CD8-positive, alpha-beta memory T cell (primary cell): Measurements from ENCODE around the gene VEGFA. TPM values are rescaled to one million over a fixed set of nuclear protein-coding genes. Genes with fewer than 3 reads are reported as not detected.

ENCODE experiments used
- CTCF ChIA-PET: fragments of 350-600 bp; sonication (Branson Sonifier 250); formaldehyde crosslinking; loops from one replicate; lab custom pipeline; 2021; ENCODE audit warnings: antibody characterized with exemption; lab: Charles Lee
- POLR2A ChIA-PET: fragments of 350-600 bp; sonication (Branson Sonifier 250); formaldehyde crosslinking; loops from one replicate; lab custom pipeline; 2021; ENCODE audit warnings: antibody characterized with exemption; lab: Charles Lee
- DNase-seq, 5 donors: peaks; one replicate each; pipeline versions ENCODE4 v3.0.0 to v3.0.0-alpha.2; 2020 to 2022; ENCODE audit warnings: mixed read lengths in 1 of 5
- H3K27ac ChIP-seq: one replicate; pipeline ENCODE4 v1.7.0; 2013; ENCODE audit warnings: low read depth, mild to moderate bottlenecking, low read length, moderate library complexity
- H3K27me3 ChIP-seq: 2 replicates; pipeline ENCODE4 v1.7.0; 2013; ENCODE audit warnings: low read length, mild to moderate bottlenecking; ENCODE audit not compliant: insufficient read depth, poor library complexity, severe bottlenecking
- H3K36me3 ChIP-seq: 2 replicates; pipeline ENCODE4 v1.7.0; 2013; ENCODE audit warnings: mild to moderate bottlenecking, low read length, moderate library complexity; ENCODE audit not compliant: insufficient read depth
- H3K4me1 ChIP-seq: 2 replicates; pipeline ENCODE4 v1.7.0; 2013; ENCODE audit warnings: mild to moderate bottlenecking, low read length, moderate library complexity; ENCODE audit not compliant: insufficient read depth
- H3K4me3 ChIP-seq: 2 replicates; pipeline ENCODE4 v1.7.0; 2013; ENCODE audit warnings: mild to moderate bottlenecking, low read length
- H3K9me3 ChIP-seq: 2 replicates; pipeline ENCODE4 v1.7.0; 2013; ENCODE audit warnings: mild to moderate bottlenecking, low read length
- H3K27ac Mint-ChIP-seq, 8 donors: one replicate each; pipeline ENCODE4 v1.8.0; 2020 to 2021; ENCODE audit warnings: mixed read lengths in 8 of 8, mild to moderate bottlenecking in 6 of 8, inconsistent platforms in 3 of 8, moderate library complexity in 3 of 8
- H3K27me3 Mint-ChIP-seq, 2 donors: one replicate each; pipeline ENCODE4 v1.8.0; 2020 to 2021; ENCODE audit warnings: mixed read lengths in 2 of 2, mild to moderate bottlenecking in 1 of 2, moderate library complexity in 1 of 2
- H3K36me3 Mint-ChIP-seq, 3 donors: one replicate each; pipeline ENCODE4 v1.8.0; 2020 to 2021; ENCODE audit warnings: mixed read lengths in 3 of 3, inconsistent platforms in 1 of 3, mild to moderate bottlenecking in 1 of 3
- H3K4me1 Mint-ChIP-seq, 3 donors: one replicate each; pipeline ENCODE4 v1.8.0; 2020 to 2021; ENCODE audit warnings: mixed read lengths in 3 of 3, inconsistent platforms in 1 of 3, mild to moderate bottlenecking in 1 of 3
- H3K4me3 Mint-ChIP-seq, 7 donors: one replicate each; pipeline ENCODE4 v1.8.0; 2020 to 2021; ENCODE audit warnings: mixed read lengths in 7 of 7, mild to moderate bottlenecking in 6 of 7, moderate library complexity in 4 of 7, inconsistent platforms in 2 of 7
- H3K9me3 Mint-ChIP-seq, 5 donors: one replicate each; pipeline ENCODE4 v1.8.0; 2020 to 2022; ENCODE audit warnings: mixed read lengths in 5 of 5, mild to moderate bottlenecking in 3 of 5, moderate library complexity in 2 of 5, inconsistent platforms in 1 of 5
- polyA plus RNA-seq: library from polyadenylated mRNA; unstranded; fragments of 300-500 nt; fragmentation: Illumina TruSeq; gene quantifications from one replicate; pipeline ENCODE4 v1.2.3, GENCODE V29; 2021
- total RNA-seq, 2 experiments: library from RNA; stranded (reverse); gene quantifications; one replicate each; pipeline ENCODE4 v1.2.3, GENCODE V29; 2021

The VEGFA gene
- total and polyA plus RNA-seq, 3 experiments from 2014 or later, result 16.4 to 17.5 TPM; not detected in 1

DNA sequence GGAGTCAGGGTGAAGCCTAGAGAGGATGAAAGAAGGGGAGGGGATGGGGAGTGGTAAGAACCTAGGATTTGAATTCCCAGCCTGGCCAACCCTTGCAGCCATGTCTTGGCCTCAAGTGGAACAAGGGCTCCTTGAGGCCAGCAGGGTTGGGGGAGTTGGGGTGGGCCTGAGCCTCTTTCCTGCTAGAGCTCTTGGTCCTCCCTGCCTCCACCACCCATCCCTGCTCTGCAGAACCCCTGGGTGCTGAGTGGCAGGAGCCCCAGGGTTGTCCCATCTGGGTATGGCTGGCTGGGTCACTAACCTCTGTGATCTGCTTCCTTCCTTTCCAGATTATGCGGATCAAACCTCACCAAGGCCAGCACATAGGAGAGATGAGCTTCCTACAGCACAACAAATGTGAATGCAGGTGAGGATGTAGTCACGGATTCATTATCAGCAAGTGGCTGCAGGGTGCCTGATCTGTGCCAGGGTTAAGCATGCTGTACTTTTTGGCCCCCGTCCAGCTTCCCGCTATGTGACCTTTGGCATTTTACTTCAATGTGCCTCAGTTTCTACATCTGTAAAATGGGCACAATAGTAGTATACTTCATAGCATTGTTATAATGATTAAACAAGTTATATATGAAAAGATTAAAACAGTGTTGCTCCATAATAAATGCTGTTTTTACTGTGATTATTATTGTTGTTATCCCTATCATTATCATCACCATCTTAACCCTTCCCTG is 8.3 kb downstream of the VEGFA start:
- H3K4me3 Mint-ChIP-seq, result no peak overlapping the region
- ChIA-PET CTCF (no interaction called here), POLR2A (no interaction called here)
- H3K36me3 Mint-ChIP-seq, result no peaks in the 10 kb centered on the region
- DNase-seq, result no peak
- peak overlapping the region in 1 of 8 donors; percentile 19 for H3K27ac Mint-ChIP-seq
- H3K27me3 Mint-ChIP-seq, result peaks cover 14 to 17% of the 10 kb centered on the region in 2 donors
- H3K27me3 ChIP-seq, result peaks cover 11% of the 10 kb centered on the region
- no peaks in the 10 kb centered on the region for H3K9me3 ChIP-seq
- H3K4me1 Mint-ChIP-seq, result peaks cover 0 to 18% (median 5%) of the 10 kb centered on the region in 3 donors
- no peaks in the 10 kb centered on the region for H3K9me3 Mint-ChIP-seq
- H3K4me3 ChIP-seq, result no peak overlapping the region
- H3K27ac ChIP-seq, result no peak overlapping the region
- peaks cover 9% of the 10 kb centered on the region for H3K4me1 ChIP-seq
- no peaks in the 10 kb centered on the region for H3K36me3 ChIP-seq

DNA sequence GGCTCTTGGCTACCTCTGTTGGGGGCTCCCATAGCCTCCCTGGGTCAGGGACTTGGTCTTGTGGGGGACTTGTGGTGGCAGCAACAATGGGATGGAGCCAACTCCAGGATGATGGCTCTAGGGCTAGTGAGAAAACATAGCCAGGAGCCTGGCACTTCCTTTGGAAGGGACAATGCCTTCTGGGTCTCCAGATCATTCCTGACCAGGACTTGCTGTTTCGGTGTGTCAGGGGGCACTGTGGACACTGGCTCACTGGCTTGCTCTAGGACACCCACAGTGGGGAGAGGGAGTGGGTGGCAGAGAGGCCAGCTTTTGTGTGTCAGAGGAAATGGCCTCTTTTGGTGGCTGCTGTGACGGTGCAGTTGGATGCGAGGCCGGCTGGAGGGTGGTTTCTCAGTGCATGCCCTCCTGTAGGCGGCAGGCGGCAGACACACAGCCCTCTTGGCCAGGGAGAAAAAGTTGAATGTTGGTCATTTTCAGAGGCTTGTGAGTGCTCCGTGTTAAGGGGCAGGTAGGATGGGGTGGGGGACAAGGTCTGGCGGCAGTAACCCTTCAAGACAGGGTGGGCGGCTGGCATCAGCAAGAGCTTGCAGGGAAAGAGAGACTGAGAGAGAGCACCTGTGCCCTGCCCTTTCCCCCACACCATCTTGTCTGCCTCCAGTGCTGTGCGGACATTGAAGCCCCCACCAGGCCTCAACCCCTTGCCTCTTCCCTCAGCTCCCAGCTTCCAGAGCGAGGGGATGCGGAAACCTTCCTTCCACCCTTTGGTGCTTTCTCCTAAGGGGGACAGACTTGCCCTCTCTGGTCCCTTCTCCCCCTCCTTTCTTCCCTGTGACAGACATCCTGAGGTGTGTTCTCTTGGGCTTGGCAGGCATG is 9.2 kb downstream of the VEGFA start:
- no peak overlapping the region for H3K4me3 ChIP-seq
- Mint-ChIP-seq H3K4me3 (peak overlapping the region in 1 of 7 donors; percentile 34), H3K4me1 (peaks cover 0 to 15% (median 3%) of the 10 kb centered on the region in 3 donors), H3K27me3 (peaks cover 8 to 9% of the 10 kb centered on the region in 2 donors), H3K36me3 (no peaks in the 10 kb centered on the region), H3K9me3 (no peaks in the 10 kb centered on the region), H3K27ac (peak overlapping the region in 1 of 8 donors; percentile 73)
- ChIA-PET POLR2A (no interaction called here), CTCF (interaction anchor here (0.9 kb wide), 1 partner anchor 10 kb away, joined by 5 read pairs; no protein-coding TSS in a partner anchor)
- peaks cover 9% of the 10 kb centered on the region for H3K4me1 ChIP-seq
- no peak for DNase-seq
- no peaks in the 10 kb centered on the region for H3K36me3 ChIP-seq
- H3K9me3 ChIP-seq, result no peaks in the 10 kb centered on the region
- H3K27me3 ChIP-seq, result peaks cover 5% of the 10 kb centered on the region
- no peak overlapping the region for H3K27ac ChIP-seq

DNA sequence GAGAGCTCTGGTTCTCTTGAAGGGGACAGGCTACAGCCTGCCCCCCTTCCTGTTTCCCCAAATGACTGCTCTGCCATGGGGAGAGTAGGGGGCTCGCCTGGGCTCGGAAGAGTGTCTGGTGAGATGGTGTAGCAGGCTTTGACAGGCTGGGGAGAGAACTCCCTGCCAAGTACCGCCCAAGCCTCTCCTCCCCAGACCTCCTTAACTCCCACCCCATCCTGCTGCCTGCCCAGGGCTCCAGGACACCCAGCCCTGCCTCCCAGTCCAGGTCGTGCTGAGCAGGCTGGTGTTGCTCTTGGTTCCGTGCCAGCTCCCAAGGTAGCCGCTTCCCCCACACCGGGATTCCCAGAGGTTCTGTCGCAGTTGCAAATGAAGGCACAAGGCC is 9.8 kb downstream of the VEGFA start:
- Mint-ChIP-seq H3K4me1 (peaks cover 0 to 9% (median under 1%) of the 10 kb centered on the region in 3 donors), H3K27me3 (peaks cover 4% of the 10 kb centered on the region in 2 donors), H3K4me3 (peak overlapping the region in 1 of 7 donors; percentile 34), H3K36me3 (no peaks in the 10 kb centered on the region), H3K9me3 (no peaks in the 10 kb centered on the region), H3K27ac (no peak overlapping the region)
- Histone ChIP-seq H3K9me3 (no peaks in the 10 kb centered on the region), H3K27ac (no peak overlapping the region), H3K4me1 (peaks cover 3% of the 10 kb centered on the region), H3K4me3 (no peak overlapping the region), H3K36me3 (no peaks in the 10 kb centered on the region), H3K27me3 (no peaks in the 10 kb centered on the region)
- ChIA-PET POLR2A (no interaction called here), CTCF (interaction anchor here (0.9 kb wide), 1 partner anchor 11 kb away, joined by 5 read pairs; no protein-coding TSS in a partner anchor)
- DNase-seq, result no peak

DNA sequence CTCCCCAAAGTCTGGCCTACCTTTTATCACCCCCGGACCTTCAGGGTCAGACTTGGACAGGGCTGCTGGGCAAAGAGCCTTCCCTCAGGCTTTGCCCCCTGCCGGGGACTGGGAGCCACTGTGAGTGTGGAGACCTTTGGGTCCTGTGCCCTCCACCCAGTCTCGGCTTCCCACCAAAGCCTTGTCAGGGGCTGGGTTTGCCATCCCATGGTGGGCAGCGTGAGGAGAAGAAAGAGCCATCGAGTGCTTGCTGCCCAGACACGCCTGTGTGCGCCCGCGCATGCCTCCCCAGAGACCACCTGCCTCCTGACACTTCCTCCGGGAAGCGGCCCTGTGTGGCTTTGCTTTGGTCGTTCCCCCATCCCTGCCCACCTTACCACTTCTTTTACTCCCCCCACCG is 10.3 kb downstream of the VEGFA start:
- H3K27ac ChIP-seq, result no peak overlapping the region
- Mint-ChIP-seq H3K27ac (no peak overlapping the region), H3K36me3 (no peaks in the 10 kb centered on the region)

DNA sequence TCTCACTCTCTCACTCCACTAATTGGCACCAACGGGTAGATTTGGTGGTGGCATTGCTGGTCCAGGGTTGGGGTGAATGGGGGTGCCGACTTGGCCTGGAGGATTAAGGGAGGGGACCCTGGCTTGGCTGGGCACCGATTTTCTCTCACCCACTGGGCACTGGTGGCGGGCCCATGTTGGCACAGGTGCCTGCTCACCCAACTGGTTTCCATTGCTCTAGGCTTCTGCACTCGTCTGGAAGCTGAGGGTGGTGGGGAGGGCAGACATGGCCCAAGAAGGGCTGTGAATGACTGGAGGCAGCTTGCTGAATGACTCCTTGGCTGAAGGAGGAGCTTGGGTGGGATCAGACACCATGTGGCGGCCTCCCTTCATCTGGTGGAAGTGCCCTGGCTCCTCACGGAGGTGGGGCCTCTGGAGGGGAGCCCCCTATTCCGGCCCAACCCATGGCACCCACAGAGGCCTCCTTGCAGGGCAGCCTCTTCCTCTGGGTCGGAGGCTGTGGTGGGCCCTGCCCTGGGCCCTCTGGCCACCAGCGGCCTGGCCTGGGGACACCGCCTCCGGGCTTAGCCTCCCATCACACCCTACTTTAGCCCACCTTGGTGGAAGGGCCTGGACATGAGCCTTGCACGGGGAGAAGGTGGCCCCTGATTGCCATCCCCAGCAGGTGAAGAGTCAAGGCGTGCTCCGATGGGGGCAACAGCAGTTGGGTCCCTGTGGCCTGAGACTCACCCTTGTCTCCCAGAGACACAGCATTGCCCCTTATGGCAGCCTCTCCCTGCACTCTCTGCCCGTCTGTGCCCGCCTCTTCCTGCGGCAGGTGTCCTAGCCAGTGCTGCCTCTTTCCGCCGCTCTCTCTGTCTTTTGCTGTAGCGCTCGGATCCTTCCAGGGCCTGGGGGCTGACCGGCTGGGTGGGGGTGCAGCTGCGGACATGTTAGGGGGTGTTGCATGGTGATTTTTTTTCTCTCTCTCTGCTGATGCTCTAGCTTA is 11.2 kb downstream of the VEGFA start:
- Mint-ChIP-seq H3K4me3 (no peak overlapping the region), H3K9me3 (no peaks in the 10 kb centered on the region), H3K27ac (no peak overlapping the region), H3K27me3 (peaks cover 0 to 4% of the 10 kb centered on the region in 2 donors), H3K36me3 (no peaks in the 10 kb centered on the region), H3K4me1 (no peaks in the 10 kb centered on the region)
- Histone ChIP-seq H3K27me3 (no peaks in the 10 kb centered on the region), H3K27ac (no peak overlapping the region), H3K4me1 (no peaks in the 10 kb centered on the region), H3K9me3 (no peaks in the 10 kb centered on the region), H3K36me3 (no peaks in the 10 kb centered on the region), H3K4me3 (no peak overlapping the region)
- ChIA-PET POLR2A (no interaction called here), CTCF (interaction anchor here (1.8 kb wide), 1 partner anchor 12 kb away, joined by 7 read pairs; the partner anchor contains the start of gene VEGFA)
- DNase-seq, result no peak

More for the DNA sequence above, 10.3 kb downstream of the VEGFA start:
- Histone ChIP-seq H3K27me3 (no peaks in the 10 kb centered on the region), H3K4me1 (no peaks in the 10 kb centered on the region), H3K36me3 (no peaks in the 10 kb centered on the region), H3K4me3 (no peak overlapping the region), H3K9me3 (no peaks in the 10 kb centered on the region)
- Mint-ChIP-seq H3K4me3 (no peak overlapping the region), H3K27me3 (peaks cover 4% of the 10 kb centered on the region in 2 donors), H3K9me3 (no peaks in the 10 kb centered on the region), H3K4me1 (peaks cover 0 to 4% (median 0%) of the 10 kb centered on the region in 3 donors)
- POLR2A ChIA-PET, result no interaction called here
- no peak for DNase-seq
- CTCF ChIA-PET, result no interaction called here

DNA sequence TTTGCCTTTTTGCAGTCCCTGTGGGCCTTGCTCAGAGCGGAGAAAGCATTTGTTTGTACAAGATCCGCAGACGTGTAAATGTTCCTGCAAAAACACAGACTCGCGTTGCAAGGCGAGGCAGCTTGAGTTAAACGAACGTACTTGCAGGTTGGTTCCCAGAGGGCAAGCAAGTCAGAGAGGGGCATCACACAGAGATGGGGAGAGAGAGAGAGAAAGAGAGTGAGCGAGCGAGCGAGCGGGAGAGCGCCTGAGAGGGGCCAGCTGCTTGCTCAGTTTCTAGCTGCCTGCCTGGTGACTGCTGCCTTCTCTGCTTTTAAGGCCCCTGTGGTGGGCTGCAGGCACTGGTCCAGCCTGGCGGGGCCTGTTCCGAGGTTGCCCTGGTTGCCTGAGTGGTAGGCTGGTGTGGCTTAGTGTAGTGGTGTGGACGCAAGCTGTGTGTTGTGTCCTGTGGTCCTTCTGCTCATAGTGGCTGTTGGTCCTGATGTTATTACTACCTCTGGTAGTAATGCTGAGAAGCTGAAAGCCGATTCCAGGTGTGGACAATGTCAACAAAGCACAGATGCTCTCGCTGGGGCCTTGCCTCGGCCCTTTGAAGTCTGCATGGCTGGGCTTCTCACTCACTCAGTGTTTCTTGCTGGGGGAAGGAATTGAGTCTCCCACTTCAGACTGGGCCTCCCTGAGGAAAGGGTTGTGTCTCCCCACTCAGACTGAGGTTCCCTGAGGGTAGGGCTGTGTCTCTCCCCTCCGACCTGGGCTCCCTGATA is 12.1 kb downstream of the VEGFA start:
- Mint-ChIP-seq H3K27ac (no peak overlapping the region), H3K4me1 (no peaks in the 10 kb centered on the region), H3K36me3 (no peaks in the 10 kb centered on the region), H3K4me3 (no peak overlapping the region), H3K9me3 (no peaks in the 10 kb centered on the region), H3K27me3 (peaks cover 0 to 4% of the 10 kb centered on the region in 2 donors)
- Histone ChIP-seq H3K36me3 (no peaks in the 10 kb centered on the region), H3K9me3 (no peaks in the 10 kb centered on the region), H3K4me3 (no peak overlapping the region), H3K27ac (no peak overlapping the region), H3K27me3 (no peaks in the 10 kb centered on the region), H3K4me1 (no peaks in the 10 kb centered on the region)
- ChIA-PET CTCF (interaction anchor here (1.8 kb wide), 1 partner anchor 13 kb away, joined by 7 read pairs; the partner anchor contains the start of gene VEGFA), POLR2A (no interaction called here)
- no peak for DNase-seq
